ENCODE results near the gene UCKL1. TPM values are rescaled to one million over a fixed set of nuclear protein-coding genes. Genes with fewer than 3 reads are reported as not detected.

The UCKL1 gene
- total RNA-seq, 1 donor from 2014 or later: 27.2 TPM

GRCh38 chr20:63969838-63970713 is 13.9 kb upstream of the UCKL1 start, which contains the start of gene ZNF512B:
Gene ZNF512B (minus strand): TSS chr20:63969930. CDS start chr20:63967950, 1,980 bp downstream.
- no peaks in the 10 kb centered on the region for H3K27me3 Mint-ChIP-seq (ENCODE audit: low read depth)
- peak within 1 kb of the TSS; percentile 75 for H3K4me3 Mint-ChIP-seq (ENCODE audit: unreplicated experiment)
- TF ChIP-seq CTCF (IDR thresholded peaks at IDR 0.05): peak; percentile 45
- H3K9me3 Mint-ChIP-seq (ENCODE audit: low read depth): no peaks in the 10 kb centered on the region
- peaks cover 2% of the 10 kb centered on the region for H3K36me3 Mint-ChIP-seq (ENCODE audit: low read depth)
- H3K27ac Mint-ChIP-seq (ENCODE audit: unreplicated experiment): peak within 1 kb of the TSS; percentile 49
- peaks cover 24% of the 10 kb centered on the region for H3K4me1 Mint-ChIP-seq (ENCODE audit: low read depth)
- DNase-seq (ENCODE audit: low spot score): peak; percentile 82

DNA sequence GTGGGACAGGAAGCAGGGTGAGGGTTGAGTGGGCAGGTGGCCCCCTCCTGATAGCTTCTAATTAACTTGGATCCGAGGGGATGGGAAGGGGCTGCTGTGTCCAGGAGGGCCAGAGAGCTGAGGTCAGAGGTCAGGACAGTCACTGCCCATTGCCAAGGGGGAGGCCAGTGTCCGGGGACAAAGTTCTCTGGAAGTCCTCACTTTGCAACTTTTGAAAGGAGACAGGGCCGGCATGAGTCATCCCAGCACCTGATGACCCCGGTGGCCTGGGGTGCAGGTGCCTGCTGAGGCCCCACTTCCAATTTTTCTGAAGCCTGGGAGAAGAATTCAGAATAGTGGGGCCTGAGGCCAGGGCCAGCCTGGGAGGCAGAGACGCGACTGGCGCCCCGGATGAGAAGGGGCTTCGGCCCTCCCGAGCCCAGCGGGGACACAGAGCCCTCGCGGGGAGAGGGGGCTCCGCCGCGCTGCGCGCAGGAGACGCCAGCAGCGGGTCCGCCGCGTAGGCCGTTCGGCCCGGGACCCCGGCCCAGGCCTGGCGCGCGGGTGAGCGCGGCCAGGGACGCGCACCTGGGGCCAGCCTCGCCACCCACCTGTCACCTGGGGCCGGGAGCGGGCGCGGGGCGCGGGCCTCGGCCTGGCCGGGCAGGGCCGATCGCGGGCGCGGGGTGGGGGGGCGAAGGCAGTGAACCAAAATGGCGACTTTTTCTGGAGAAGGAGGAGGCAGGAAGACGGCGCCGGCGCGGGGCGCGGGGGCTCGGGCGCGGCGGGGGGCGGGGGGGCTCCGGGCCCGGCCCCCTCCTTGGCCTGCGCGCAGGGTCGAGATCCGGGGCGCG is 12.9 kb upstream of the UCKL1 start:
- no peak for DNase-seq (ENCODE audit: low spot score)
- H3K9me3 Mint-ChIP-seq (ENCODE audit: low read depth): no peaks in the 10 kb centered on the region
- TF ChIP-seq CTCF (IDR thresholded peaks at IDR 0.05): no peak
- peaks cover 18% of the 10 kb centered on the region for H3K4me1 Mint-ChIP-seq (ENCODE audit: low read depth)
- peak overlapping the region; percentile 75 for H3K4me3 Mint-ChIP-seq (ENCODE audit: unreplicated experiment)
- H3K27me3 Mint-ChIP-seq (ENCODE audit: low read depth): no peaks in the 10 kb centered on the region
- H3K27ac Mint-ChIP-seq (ENCODE audit: unreplicated experiment): peak overlapping the region; percentile 49
- H3K36me3 Mint-ChIP-seq (ENCODE audit: low read depth): peaks cover 2% of the 10 kb centered on the region

- TF ChIP-seq CTCF (IDR thresholded peaks at IDR 0.05): no peak
- peaks cover 12% of the 10 kb centered on the region for H3K4me1 Mint-ChIP-seq (ENCODE audit: low read depth)
- peak overlapping the region; percentile 75 for H3K4me3 Mint-ChIP-seq (ENCODE audit: unreplicated experiment)
- no peaks in the 10 kb centered on the region for H3K9me3 Mint-ChIP-seq (ENCODE audit: low read depth)
- DNase-seq (ENCODE audit: low spot score): no peak
- H3K27me3 Mint-ChIP-seq (ENCODE audit: low read depth): no peaks in the 10 kb centered on the region
- peak overlapping the region; percentile 49 for H3K27ac Mint-ChIP-seq (ENCODE audit: unreplicated experiment)
- peaks cover 2% of the 10 kb centered on the region for H3K36me3 Mint-ChIP-seq (ENCODE audit: low read depth)
Measured at GRCh38 chr20:63968136-63968927, 12.1 kb upstream of the UCKL1 start.

DNA sequence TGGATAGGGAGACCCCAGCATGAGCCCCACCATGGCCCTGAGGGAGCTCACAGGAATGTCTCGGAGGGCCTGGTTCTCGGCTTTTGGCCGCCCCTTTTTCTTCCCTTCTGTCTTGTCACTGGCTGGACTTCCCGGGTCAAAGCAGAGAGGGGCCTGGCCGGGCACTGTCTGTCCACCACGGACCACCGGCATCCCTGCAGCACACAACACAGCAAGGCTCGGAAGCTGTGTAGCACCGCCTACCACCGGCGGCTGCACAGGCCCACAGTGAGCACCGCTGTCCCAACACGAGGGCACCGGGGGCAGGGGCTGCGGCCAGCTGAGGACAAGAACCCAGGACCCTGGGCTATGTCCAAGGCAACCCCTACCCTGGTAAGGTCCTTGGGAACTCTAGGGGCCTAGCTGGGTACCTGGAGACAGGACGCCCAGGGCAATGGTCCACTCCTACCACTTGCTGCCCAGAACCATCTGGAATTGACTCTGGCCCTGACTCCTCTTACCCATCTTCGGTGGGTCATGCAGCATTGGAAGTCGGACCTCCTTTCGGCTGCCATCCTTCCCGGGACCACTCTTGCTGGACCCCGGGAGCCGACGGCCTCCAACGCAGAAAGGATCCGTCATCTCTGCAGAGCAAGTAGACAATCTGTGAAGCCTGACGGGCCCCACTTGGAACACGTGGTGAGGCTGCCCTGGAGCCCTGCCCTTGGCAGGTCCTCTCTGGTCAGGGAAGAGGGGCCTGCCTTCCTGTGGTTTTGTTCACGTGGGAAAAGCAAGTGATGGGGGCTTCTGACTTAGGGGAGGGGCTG is 11.3 kb upstream of the UCKL1 start:
- H3K4me3 Mint-ChIP-seq (ENCODE audit: unreplicated experiment): no peak overlapping the region
- no peak overlapping the region for H3K27ac Mint-ChIP-seq (ENCODE audit: unreplicated experiment)
- peaks cover 11% of the 10 kb centered on the region for H3K4me1 Mint-ChIP-seq (ENCODE audit: low read depth)
- no peaks in the 10 kb centered on the region for H3K9me3 Mint-ChIP-seq (ENCODE audit: low read depth)
- no peaks in the 10 kb centered on the region for H3K27me3 Mint-ChIP-seq (ENCODE audit: low read depth)
- H3K36me3 Mint-ChIP-seq (ENCODE audit: low read depth): peaks cover 2% of the 10 kb centered on the region
- DNase-seq (ENCODE audit: low spot score): peak; percentile 89
- no peak for TF ChIP-seq CTCF (IDR thresholded peaks at IDR 0.05)
